K562 (cell line): ENCODE measurements around the gene UBE2D3. TPM values are rescaled to one million over a fixed set of nuclear protein-coding genes. Genes with fewer than 3 reads are reported as not detected.

Experiments
- ATAC-seq: fragments of 200-7000 bp; cut with Tn5 transposase; 3 replicates; pipeline ENCODE4 v1.9.1; 2020; ENCODE audit warnings: moderate library complexity
- BruUV-seq: library from RNA; stranded (reverse); fragments of 400-500 nt; replicated peaks from 2 replicates; lab custom pipeline; 2021; lab: Mats Ljungman, UMichigan
- CTCF ChIA-PET: fragments of 300-600 bp; formaldehyde crosslinking; extraction: SDS; loops from one replicate; lab custom pipeline; 2021; ENCODE audit warnings: low intra/inter-chr PET ratio; lab: Yijun Ruan, JAX
- POLR2A ChIA-PET: fragments of 300-600, 350-650 bp; sonication (Branson Sonifier 250); formaldehyde crosslinking; extraction: SDS; loops from one replicate; lab custom pipeline; 2021; ENCODE audit warnings: antibody characterized with exemption, inconsistent platforms; lab: Yijun Ruan, JAX
- DNase-seq, 4 experiments: peaks; one replicate each; pipeline versions ENCODE4 v3.0.0 to v3.0.0-alpha.2; 2011 to 2018; ENCODE audit warnings: low spot score in 3 of 4, mixed read lengths in 3 of 4; ENCODE audit errors: extremely low read depth in 1 of 4
- FAIRE-seq: peaks from 2 replicates; lab custom pipeline; 2011; peaks lifted over from hg19 to GRCh38; lab: Jason Lieb, UNC
- H2AFZ ChIP-seq: 2 replicates; pipeline ENCODE4 v1.6.0; 2011; ENCODE audit warnings: low read depth, low read length, control low read depth, inconsistent platforms
- H3K27ac ChIP-seq: fragments of 200-600 bp; 3 replicates; pipeline ENCODE4 v1.8.0; 2011; ENCODE audit warnings: low read depth, mild to moderate bottlenecking, control low read depth, inconsistent platforms, low read length, moderate library complexity, mixed read lengths; ENCODE audit errors: extremely low read depth
- H3K27me3 ChIP-seq, 2 experiments: fragments of 300-600 bp in 1 of 2; 2 replicates in 1 of 2; 3 replicates in 1 of 2; pipeline versions ENCODE4 v1.6.0 to v1.8.0; 2011; ENCODE audit warnings: inconsistent platforms in 2 of 2, low read length in 2 of 2, mild to moderate bottlenecking in 1 of 2, mixed read lengths in 1 of 2, moderate library complexity in 1 of 2; ENCODE audit not compliant: control insufficient read depth in 2 of 2, insufficient read depth in 2 of 2
- H3K36me3 ChIP-seq: fragments of 300-600 bp; 3 replicates; pipeline ENCODE4 v1.8.0; 2011; ENCODE audit warnings: mild to moderate bottlenecking, low read length, inconsistent platforms; ENCODE audit not compliant: control insufficient read depth, insufficient read depth
- H3K4me1 ChIP-seq, 2 experiments: fragments of 200-600 bp in 1 of 2; replicated peaks in 1 of 2; 2 replicates in 1 of 2; 3 replicates in 1 of 2; pipeline versions ENCODE4 v1.5.1 to v1.8.0; 2011; ENCODE audit warnings: inconsistent platforms in 2 of 2, low read length in 2 of 2, mild to moderate bottlenecking in 1 of 2, mixed read lengths in 1 of 2, moderate library complexity in 1 of 2; ENCODE audit not compliant: control insufficient read depth in 2 of 2, insufficient read depth in 2 of 2
- H3K4me2 ChIP-seq: 2 replicates; pipeline ENCODE4 v1.6.1; 2011; ENCODE audit warnings: low read length, control low read depth, inconsistent platforms, mixed read lengths; ENCODE audit not compliant: insufficient read depth
- H3K4me3 ChIP-seq: fragments of 200-600 bp; sonication (generic), shearing (Covaris generic); 2 replicates; pipeline ENCODE4 v1.5.1; 2016; ENCODE audit warnings: control low read depth, inconsistent platforms
- H3K79me2 ChIP-seq: fragments of 200-600 bp; 3 replicates; pipeline ENCODE4 v1.8.0; 2011; ENCODE audit warnings: low read length, inconsistent platforms; ENCODE audit not compliant: control insufficient read depth, insufficient read depth
- H3K9ac ChIP-seq, 2 experiments: 2 replicates each; pipeline versions ENCODE4 v1.6.0 to v1.6.1; 2011; ENCODE audit warnings: low read depth in 2 of 2, low read length in 2 of 2, control low read depth in 1 of 2, inconsistent platforms in 1 of 2, mild to moderate bottlenecking in 1 of 2, mixed read lengths in 1 of 2; ENCODE audit not compliant: insufficient read depth in 1 of 2
- H3K9me1 ChIP-seq: one replicate; pipeline ENCODE4 v1.6.0; 2011; ENCODE audit warnings: inconsistent platforms, mild to moderate bottlenecking, low read length, moderate library complexity; ENCODE audit not compliant: control insufficient read depth, insufficient read depth
- H3K9me3 ChIP-seq: replicated peaks from 2 replicates; pipeline ENCODE4 v1.5.1; 2011; ENCODE audit warnings: low read depth, low read length, inconsistent platforms; ENCODE audit not compliant: control insufficient read depth, insufficient read depth
- H4K20me1 ChIP-seq: replicated peaks from 2 replicates; pipeline ENCODE4 v1.6.1; 2011; ENCODE audit warnings: low read length, inconsistent platforms, mixed read lengths; ENCODE audit not compliant: control insufficient read depth, insufficient read depth
- BMI1 ChIP-seq: fragments of 150-350 bp; IDR thresholded peaks from 2 replicates; pipeline ENCODE4 v1.6.1; 2014; ENCODE audit warnings: low read length
- CBFA2T2 ChIP-seq: fragments of 450-650 bp; conservative IDR thresholded peaks from 2 replicates; pipeline ENCODE4 v1.6.1; 2017; ENCODE audit warnings: mild to moderate bottlenecking
- CCNT2 ChIP-seq: IDR thresholded peaks from 2 replicates; pipeline ENCODE4 v1.6.1; 2011; ENCODE audit warnings: borderline replicate concordance, low read depth, mild to moderate bottlenecking, moderate library complexity, mixed read lengths, low read length; ENCODE audit not compliant: insufficient read length; ENCODE audit errors: extremely low read depth
- DDX20 ChIP-seq: fragments of 450-650 bp; IDR thresholded peaks from 2 replicates; pipeline ENCODE4 v1.6.1; 2016; ENCODE audit warnings: missing genetic modification characterization, low read depth, mild to moderate bottlenecking, missing compliant biosample characterization, moderate library complexity
- ESRRB ChIP-seq: fragments of 250-450 bp; sonication (Bioruptor Pico); IDR thresholded peaks from 2 replicates; pipeline ENCODE4 v1.5.0; 2020; ENCODE audit warnings: mild to moderate bottlenecking, moderate library complexity, borderline replicate concordance
- MBD2 ChIP-seq: sonication (generic); IDR thresholded peaks from 2 replicates; pipeline ENCODE4 v1.6.1; 2016; ENCODE audit warnings: low read depth, borderline replicate concordance
- NR2F6 ChIP-seq: fragments of 450-650 bp; formaldehyde crosslinking; IDR thresholded peaks from 2 replicates; pipeline ENCODE4 v1.4.0; 2020; ENCODE audit warnings: mild to moderate bottlenecking
- PCBP2 ChIP-seq: fragments of 200-400 bp; formaldehyde crosslinking; IDR thresholded peaks from 2 replicates; pipeline ENCODE4 v1.6.1; 2018; ENCODE audit warnings: low read length, low read depth, mild to moderate bottlenecking, moderate library complexity; ENCODE audit not compliant: poor library complexity, severe bottlenecking
- TCF7 ChIP-seq: sonication (generic); IDR thresholded peaks from 2 replicates; pipeline ENCODE4 v1.6.1; 2016; ENCODE audit warnings: antibody characterized with exemption, borderline replicate concordance
- ZNF124 ChIP-seq: sonication (generic); formaldehyde crosslinking; IDR thresholded peaks from 2 replicates; pipeline ENCODE4 v1.8.1; 2022; ENCODE audit warnings: missing genetic modification reagents
- ZNF197 ChIP-seq: fragments of 200-800 bp; sonication (Bioruptor generic); IDR thresholded peaks from 2 replicates; pipeline ENCODE4 v1.6.1; 2016; ENCODE audit warnings: low read depth, missing genetic modification characterization, missing compliant biosample characterization
- ZNF232 ChIP-seq: sonication (generic); formaldehyde crosslinking; IDR thresholded peaks from 2 replicates; pipeline ENCODE4 v1.8.0; 2022; ENCODE audit warnings: mild to moderate bottlenecking, missing genetic modification reagents
- ZNF431 ChIP-seq: sonication (generic); formaldehyde crosslinking; IDR thresholded peaks from 2 replicates; pipeline ENCODE4 v1.8.0; 2022; ENCODE audit warnings: mild to moderate bottlenecking, missing genetic modification reagents
- WGBS: fragments of 100-300 bp; shearing (Covaris generic); methylation state at CpG from one replicate; pipeline ENCODE4 v1.1.6; 2016; ENCODE audit warnings: low coverage, mixed read lengths; ENCODE audit not compliant: insufficient coverage; ENCODE audit errors: missing lambda C conversion rate; 5-methylcytosine and 5-hydroxymethylcytosine counted together
- in situ Hi-C: fragments of 300-500 bp; cut with MboI; formaldehyde crosslinking; loops from 4 replicates; pipeline ENCODE4 v1.15.0; 2018; ENCODE audit warnings: inconsistent platforms, mixed read lengths
- intact Hi-C: fragments of 100-400 bp; cut with micrococcal nuclease; formaldehyde crosslinking; loops from 2 replicates; pipeline ENCODE4 v1.14.2; 2022
- polyA plus RNA-seq, 8 experiments: library from polyadenylated mRNA; depleted of rRNA in 4 of 8; stranded (reverse) in 5 of 8; unstranded in 3 of 8; fragments of >200 nt; fragmentation: Nextera tagmentation in 2 of 8; fragmentation: Illumina TruSeq in 1 of 8; extraction: Ambion mirVana in 2 of 8; extraction: Trizol in 1 of 8; gene quantifications; 2 replicates each; pipeline versions ENCODE4 v1.2.1 to v1.2.3, GENCODE V29; 2011 to 2014; ENCODE audit warnings: inconsistent platforms in 1 of 8, missing spikeins in 1 of 8
- total RNA-seq, 7 experiments: library from RNA; depleted of rRNA in 6 of 7; stranded (reverse); fragments of >200 nt in 6 of 7; fragmentation: Illumina TruSeq in 2 of 7; extraction: Trizol in 2 of 7; gene quantifications; 2 replicates each; pipeline versions ENCODE4 v1.2.1 to v1.2.3, GENCODE V29; 2011 to 2021; ENCODE audit warnings: low replicate concordance in 1 of 7
- TF ChIP-seq, protein P1 (sequence below): IDR thresholded peaks from 3 replicates; pipeline ENCODE4 v1.6.1; 2011; ENCODE audit warnings: borderline replicate concordance, mild to moderate bottlenecking; ENCODE audit not compliant: insufficient read length, insufficient read depth

The UBE2D3 gene
- total and polyA plus RNA-seq, 9 of the 15 experiments (the other 6 are each of a cell fraction or from before 2014, with no cell fraction given): 191 to 618 (median 292) TPM

DNA sequence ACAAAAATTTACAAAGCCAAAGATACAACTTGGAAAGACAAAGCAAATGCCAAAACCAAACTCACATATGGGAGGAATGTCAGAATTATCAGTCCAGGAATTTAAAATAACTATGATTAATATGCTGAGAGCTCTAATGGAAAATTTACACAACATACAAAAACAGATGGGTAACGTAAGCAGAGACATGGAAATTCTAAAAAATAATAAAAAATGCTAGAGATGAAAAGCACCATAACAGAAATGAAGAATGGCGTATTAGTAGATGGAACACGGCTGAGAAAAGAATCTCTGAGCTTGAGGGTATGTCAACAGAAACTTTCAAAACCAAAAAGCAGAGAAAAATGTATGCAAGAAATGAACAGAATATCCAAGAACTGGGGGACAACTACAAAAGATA, 62.5 kb downstream of the UBE2D3 start:
- WGBS: 30% methylated on average over 3 of the region's 3 CpGs
- FAIRE-seq: no peak
- no peak for TF ChIP-seq ZNF197
- TF ChIP-seq DDX20 (tag): no peak
- TF ChIP-seq CBFA2T2: no peak
- no peak for TF ChIP-seq ZNF232 (CRISPR knock-in tag)
- TF ChIP-seq, protein P1, sequence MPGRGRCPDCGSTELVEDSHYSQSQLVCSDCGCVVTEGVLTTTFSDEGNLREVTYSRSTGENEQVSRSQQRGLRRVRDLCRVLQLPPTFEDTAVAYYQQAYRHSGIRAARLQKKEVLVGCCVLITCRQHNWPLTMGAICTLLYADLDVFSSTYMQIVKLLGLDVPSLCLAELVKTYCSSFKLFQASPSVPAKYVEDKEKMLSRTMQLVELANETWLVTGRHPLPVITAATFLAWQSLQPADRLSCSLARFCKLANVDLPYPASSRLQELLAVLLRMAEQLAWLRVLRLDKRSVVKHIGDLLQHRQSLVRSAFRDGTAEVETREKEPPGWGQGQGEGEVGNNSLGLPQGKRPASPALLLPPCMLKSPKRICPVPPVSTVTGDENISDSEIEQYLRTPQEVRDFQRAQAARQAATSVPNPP: no peak
- TF ChIP-seq CCNT2: no peak
- no peak for TF ChIP-seq ZNF431 (CRISPR knock-in tag)
- no peak for TF ChIP-seq TCF7
- TF ChIP-seq ZNF124 (CRISPR knock-in tag): no peak
- no peak for TF ChIP-seq BMI1
- TF ChIP-seq NR2F6 (CRISPR knock-in tag): no peak
- TF ChIP-seq MBD2: no peak
- no peak for TF ChIP-seq ESRRB (CRISPR knock-in tag)
- TF ChIP-seq PCBP2: no peak

More for the DNA sequence above, 62.5 kb downstream of the UBE2D3 start:
- ATAC-seq (no peak), DNase-seq (no peak)
- H3K4me1 ChIP-seq: peaks cover 2 to 10% of the 10 kb centered on the region in 2 experiments; a peak in 4 of 5 replicates
- H3K36me3 ChIP-seq: no peaks in the 10 kb centered on the region
- no peaks in the 10 kb centered on the region for H4K20me1 ChIP-seq
- in situ Hi-C loops: no loop called here
- no peak overlapping the region for H3K9ac ChIP-seq
- H2AFZ ChIP-seq: no peak overlapping the region
- H3K27me3 ChIP-seq: no peaks in the 10 kb centered on the region
- CTCF ChIA-PET: no interaction called here
- POLR2A ChIA-PET: no interaction called here
- no peaks in the 10 kb centered on the region for H3K9me3 ChIP-seq
- H3K4me2 ChIP-seq: no peak overlapping the region
- intact Hi-C loops: loop anchor here (5.0 kb wide), 2 partner anchors 62 to 102 kb away; partner anchors contain the start of genes CISD2 and UBE2D3
- BruUV-seq: no TSS peak
- peaks cover 5% of the 10 kb centered on the region; the same call in 2 of the 3 replicates for H3K79me2 ChIP-seq
- H3K9me1 ChIP-seq: no peaks in the 10 kb centered on the region
- no peak overlapping the region for H3K27ac ChIP-seq
- no peak overlapping the region for H3K4me3 ChIP-seq
